GM21576 (cell line): ENCODE results near the gene MMP19.
"Not testable (repeated sequence)": the region's sequence is repeated elsewhere in the genome, so short reads cannot be mapped to it uniquely, and the experiment has no call there.

ENCODE experiments used
- ATAC-seq: cut with Tn5 transposase; IDR thresholded peaks from one replicate; pipeline ENCODE4 v1.9.1; 2021; ENCODE audit warnings: mild to moderate bottlenecking, moderate library complexity; ENCODE audit not compliant: unreplicated experiment

The MMP19 gene, protein sequence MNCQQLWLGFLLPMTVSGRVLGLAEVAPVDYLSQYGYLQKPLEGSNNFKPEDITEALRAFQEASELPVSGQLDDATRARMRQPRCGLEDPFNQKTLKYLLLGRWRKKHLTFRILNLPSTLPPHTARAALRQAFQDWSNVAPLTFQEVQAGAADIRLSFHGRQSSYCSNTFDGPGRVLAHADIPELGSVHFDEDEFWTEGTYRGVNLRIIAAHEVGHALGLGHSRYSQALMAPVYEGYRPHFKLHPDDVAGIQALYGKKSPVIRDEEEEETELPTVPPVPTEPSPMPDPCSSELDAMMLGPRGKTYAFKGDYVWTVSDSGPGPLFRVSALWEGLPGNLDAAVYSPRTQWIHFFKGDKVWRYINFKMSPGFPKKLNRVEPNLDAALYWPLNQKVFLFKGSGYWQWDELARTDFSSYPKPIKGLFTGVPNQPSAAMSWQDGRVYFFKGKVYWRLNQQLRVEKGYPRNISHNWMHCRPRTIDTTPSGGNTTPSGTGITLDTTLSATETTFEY

DNA sequence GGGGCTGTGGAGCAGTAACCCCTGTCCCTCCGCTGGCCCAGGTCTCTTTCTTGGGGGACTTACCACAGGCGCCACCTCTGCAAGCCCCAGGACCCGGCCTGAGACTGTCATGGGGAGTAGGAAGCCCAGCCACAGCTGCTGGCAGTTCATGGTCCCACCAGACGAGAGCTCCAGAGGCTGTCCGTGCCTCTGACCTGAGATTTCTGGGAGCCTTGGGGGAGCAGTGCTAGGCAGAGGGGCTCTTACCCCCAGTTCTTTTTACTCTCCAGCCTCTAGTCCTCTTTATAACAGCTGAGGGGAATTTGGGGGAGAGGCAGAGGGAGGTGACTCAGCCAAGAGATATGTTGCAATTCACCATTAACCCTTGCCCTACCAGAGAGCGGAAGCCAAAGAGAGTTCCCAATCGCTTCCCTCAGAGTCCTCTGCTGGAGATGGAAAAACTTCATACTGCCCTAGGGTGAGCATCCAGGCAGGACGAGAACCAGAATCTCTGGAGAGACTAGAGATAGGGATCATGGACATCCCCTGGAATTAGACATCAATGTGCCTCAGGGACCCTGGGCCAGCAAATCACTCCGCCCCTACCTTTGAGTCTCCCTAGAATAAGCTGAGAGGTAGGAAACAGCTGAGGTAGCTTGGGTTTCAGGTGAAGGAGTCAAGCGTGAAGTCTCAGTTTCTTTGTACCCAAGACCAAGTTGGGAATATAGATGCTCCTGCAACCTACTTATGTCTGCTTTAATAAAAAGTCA is at the start of gene MMP19:
Gene MMP19 (minus strand): TSS at position 256 of the 749 bp plus-strand sequence. CDS start 106 bp downstream, at position 150.
- no peak for ATAC-seq

- no peak for ATAC-seq
Observed at GRCh38 chr12:55891310-55891709, 48.6 kb upstream of the MMP19 start.

GRCh38 chr12:55885113-55885512 is 42.4 kb upstream of the MMP19 start:
- ATAC-seq, result no peak

GRCh38 chr12:55877824-55878223 is 35.1 kb upstream of the MMP19 start:
- ATAC-seq, result no peak

DNA sequence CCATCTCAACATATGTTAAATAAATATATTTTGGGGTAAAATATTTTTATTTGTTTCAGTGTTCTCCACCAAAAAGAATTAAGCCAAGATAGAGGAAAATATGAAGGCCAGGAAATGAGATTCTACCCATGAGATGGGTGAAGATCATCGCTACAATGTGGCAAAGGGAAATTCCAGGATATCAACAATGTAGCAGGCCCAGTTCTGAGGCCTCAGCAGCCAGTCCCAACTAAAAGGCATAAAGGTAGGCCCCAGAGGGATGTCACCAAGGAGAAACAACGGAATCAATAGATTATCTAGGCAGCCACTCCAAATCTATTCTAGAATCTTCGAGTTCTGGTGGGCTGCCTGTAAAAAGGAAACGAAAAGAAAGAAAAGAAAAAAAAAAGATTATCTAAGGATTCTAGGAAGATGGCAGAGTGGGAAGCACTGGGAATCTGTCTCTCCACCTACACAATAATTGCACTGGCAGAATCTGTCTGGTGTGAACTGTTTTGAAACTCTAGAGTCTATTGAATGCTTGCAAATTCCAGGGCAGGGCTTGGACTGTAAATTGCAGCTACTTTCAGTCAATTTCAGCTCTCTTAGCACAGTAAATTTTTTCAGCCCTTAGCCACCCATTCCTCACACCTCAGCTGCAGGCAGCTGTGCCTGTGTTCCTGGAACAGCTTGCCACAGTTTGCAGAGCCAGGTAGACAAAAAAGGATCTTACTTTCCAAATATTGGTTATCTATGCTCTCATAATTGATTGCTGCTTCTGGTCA is 33.1 kb upstream of the MMP19 start:
- ATAC-seq, result no peak

DNA sequence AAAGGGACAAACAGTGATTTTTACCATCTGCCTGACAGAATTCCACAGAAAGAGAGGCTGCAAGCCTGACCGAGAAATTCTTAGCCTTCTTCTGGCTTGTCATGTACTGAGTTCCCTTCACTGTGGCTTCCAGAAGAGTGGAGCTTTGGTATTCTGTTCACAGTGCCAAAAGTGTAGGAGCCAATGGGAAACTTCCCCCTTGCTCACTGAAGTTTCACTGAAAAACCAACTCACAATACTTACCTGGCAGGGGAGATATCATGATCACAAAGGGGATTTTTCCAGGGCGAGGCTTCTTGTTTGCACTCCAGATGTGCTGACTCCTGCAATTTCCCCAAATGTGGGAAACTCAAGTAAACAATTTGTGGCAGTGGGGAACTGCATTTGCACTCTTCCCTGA is 31.7 kb upstream of the MMP19 start:
- no peak for ATAC-seq

DNA sequence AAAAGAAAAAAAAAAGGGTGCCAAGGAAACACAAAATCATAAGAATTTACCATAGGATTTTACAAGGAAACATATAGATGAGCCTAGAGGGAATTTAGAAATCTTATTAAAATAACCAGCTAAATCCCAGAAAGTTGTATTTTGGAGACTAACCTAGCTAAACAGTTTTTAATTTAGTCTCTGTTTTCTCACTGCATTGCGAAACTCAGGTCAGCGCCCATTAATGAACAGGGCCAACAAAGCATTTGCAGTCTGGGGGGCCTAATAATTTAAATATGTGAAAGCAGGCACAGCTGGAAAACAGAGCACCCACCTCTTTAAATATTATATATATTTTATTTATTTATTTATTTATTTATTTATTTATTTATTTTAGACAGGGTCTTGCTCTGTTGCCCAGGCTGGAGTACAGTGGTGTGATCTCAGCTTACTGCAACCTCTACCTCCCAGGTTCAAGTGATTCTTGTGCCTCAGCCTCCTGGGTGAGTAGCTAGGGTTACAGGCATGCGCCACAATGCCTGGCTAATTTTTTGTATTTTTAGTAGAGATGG is 23.8 kb upstream of the MMP19 start:
- not testable (repeated sequence) for ATAC-seq

GRCh38 chr12:55865327-55865726 is 22.6 kb upstream of the MMP19 start:
- ATAC-seq, result no peak

- ATAC-seq, result not testable (repeated sequence)
Observed at GRCh38 chr12:55862931-55863330, 20.2 kb upstream of the MMP19 start.

GRCh38 chr12:55862286-55862685 is 19.6 kb upstream of the MMP19 start:
- no peak for ATAC-seq

- ATAC-seq, result no peak
Observed at GRCh38 chr12:55861871-55862270, 19.1 kb upstream of the MMP19 start.

- no peak for ATAC-seq
Observed at GRCh38 chr12:55861396-55861795, 18.7 kb upstream of the MMP19 start.

DNA sequence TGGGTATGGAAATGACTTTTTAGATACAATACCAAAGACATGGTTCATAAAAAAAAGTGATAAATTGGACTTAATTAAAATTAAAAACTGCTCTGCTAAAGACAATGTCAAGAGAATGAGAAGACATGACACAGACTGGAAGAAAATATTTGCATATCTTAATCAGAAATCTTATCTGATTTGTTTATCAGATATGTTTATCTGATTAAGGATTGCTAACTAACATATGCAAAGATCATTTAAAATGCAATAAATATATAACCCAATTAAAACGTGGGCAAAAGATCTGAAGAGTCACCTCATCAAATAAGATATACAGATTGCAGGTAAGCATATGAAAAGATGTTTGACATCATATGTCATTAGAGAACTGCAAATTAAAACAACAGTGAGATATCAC is 10.0 kb upstream of the MMP19 start:
- ATAC-seq, result no peak

GRCh38 chr12:55850893-55851292 is 8.2 kb upstream of the MMP19 start:
- no peak for ATAC-seq

GRCh38 chr12:55850401-55850800 is 7.7 kb upstream of the MMP19 start:
- no peak for ATAC-seq

GRCh38 chr12:55849616-55850343 is 7.0 kb upstream of the MMP19 start:
- no peak for ATAC-seq

DNA sequence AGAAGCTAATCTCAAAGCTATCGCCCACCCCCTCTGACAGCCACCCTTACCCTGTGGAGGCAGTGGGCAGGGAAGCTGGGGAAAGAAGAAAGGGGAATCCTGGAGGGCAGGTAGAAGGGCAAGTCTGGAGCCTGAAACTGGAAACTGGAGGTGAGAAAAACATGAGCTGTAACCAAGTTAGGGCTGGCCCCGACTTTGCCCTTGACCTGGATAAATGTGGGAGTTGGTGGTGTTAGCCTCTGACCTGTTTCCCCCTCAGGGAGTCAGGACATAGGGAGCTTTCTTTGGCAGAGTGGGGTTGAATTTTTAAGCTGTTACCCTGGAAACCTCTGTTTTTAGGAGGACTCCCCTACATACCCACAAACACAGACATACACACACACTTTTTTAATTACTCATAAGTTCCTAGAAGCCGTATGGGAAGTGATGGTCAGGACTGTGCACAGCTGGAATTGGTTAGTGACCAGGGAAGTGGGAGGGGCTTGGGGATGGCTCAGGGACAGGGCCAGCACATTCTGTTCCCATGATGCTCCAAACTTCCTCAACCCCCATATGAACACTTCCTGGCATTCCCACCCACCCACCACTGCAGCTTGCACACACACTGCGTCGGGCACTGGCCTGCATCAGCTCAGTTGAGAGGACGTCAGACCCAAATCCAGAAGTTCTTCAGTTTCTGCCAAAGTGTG is 5.0 kb upstream of the MMP19 start:
- ATAC-seq, result no peak

- no peak for ATAC-seq
Observed at GRCh38 chr12:55847033-55847432, 4.3 kb upstream of the MMP19 start.

- no peak for ATAC-seq
Observed at GRCh38 chr12:55845785-55846496, 3.2 kb upstream of the MMP19 start.
